ENCODE results near the gene RANBP17.

DNA sequence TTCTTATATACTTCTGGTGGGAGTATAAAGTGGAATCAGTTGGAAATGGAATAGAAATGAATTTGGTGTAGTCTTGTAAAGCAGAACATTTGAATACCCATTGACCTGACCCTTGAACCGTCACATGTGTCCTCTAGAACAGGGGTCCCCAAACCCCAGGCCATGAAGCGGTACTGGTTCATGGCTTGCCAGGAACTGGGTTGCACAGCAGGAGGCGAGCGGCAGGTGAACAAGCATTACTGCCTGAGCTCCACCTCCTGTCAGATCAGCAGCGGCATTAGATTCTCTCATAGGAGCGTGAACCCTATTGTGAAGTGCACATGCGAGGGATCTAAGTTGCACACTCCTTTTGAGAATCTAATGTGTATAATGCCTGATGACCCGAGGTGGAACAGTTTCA is 80.0 kb downstream of the RANBP17 start:
- TF ChIP-seq GABPA (IDR thresholded peaks at IDR 0.05; ENCODE audit: low read depth), result no peak
- TF ChIP-seq, protein P1, sequence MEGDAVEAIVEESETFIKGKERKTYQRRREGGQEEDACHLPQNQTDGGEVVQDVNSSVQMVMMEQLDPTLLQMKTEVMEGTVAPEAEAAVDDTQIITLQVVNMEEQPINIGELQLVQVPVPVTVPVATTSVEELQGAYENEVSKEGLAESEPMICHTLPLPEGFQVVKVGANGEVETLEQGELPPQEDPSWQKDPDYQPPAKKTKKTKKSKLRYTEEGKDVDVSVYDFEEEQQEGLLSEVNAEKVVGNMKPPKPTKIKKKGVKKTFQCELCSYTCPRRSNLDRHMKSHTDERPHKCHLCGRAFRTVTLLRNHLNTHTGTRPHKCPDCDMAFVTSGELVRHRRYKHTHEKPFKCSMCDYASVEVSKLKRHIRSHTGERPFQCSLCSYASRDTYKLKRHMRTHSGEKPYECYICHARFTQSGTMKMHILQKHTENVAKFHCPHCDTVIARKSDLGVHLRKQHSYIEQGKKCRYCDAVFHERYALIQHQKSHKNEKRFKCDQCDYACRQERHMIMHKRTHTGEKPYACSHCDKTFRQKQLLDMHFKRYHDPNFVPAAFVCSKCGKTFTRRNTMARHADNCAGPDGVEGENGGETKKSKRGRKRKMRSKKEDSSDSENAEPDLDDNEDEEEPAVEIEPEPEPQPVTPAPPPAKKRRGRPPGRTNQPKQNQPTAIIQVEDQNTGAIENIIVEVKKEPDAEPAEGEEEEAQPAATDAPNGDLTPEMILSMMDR (IDR thresholded peaks at IDR 0.05), result no peak
- TF ChIP-seq, protein P2, sequence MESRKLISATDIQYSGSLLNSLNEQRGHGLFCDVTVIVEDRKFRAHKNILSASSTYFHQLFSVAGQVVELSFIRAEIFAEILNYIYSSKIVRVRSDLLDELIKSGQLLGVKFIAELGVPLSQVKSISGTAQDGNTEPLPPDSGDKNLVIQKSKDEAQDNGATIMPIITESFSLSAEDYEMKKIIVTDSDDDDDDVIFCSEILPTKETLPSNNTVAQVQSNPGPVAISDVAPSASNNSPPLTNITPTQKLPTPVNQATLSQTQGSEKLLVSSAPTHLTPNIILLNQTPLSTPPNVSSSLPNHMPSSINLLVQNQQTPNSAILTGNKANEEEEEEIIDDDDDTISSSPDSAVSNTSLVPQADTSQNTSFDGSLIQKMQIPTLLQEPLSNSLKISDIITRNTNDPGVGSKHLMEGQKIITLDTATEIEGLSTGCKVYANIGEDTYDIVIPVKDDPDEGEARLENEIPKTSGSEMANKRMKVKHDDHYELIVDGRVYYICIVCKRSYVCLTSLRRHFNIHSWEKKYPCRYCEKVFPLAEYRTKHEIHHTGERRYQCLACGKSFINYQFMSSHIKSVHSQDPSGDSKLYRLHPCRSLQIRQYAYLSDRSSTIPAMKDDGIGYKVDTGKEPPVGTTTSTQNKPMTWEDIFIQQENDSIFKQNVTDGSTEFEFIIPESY (IDR thresholded peaks at IDR 0.05; ENCODE audit: borderline replicate concordance, low read depth), result no peak
- TF ChIP-seq, protein P3, sequence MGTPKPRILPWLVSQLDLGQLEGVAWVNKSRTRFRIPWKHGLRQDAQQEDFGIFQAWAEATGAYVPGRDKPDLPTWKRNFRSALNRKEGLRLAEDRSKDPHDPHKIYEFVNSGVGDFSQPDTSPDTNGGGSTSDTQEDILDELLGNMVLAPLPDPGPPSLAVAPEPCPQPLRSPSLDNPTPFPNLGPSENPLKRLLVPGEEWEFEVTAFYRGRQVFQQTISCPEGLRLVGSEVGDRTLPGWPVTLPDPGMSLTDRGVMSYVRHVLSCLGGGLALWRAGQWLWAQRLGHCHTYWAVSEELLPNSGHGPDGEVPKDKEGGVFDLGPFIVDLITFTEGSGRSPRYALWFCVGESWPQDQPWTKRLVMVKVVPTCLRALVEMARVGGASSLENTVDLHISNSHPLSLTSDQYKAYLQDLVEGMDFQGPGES (IDR thresholded peaks at IDR 0.05; ENCODE audit: low read depth, low read length), result no peak
- no peak for TF ChIP-seq SMC3 (IDR thresholded peaks at IDR 0.05; ENCODE audit: low read depth, low read length)
- TF ChIP-seq RFX5 (IDR thresholded peaks at IDR 0.05; ENCODE audit: low read length), result no peak
- no peak for TF ChIP-seq EP300 (IDR thresholded peaks at IDR 0.05; ENCODE audit: borderline replicate concordance in 1 of 2, low read depth in 1 of 2, low read length in 1 of 2)
- no peak for TF ChIP-seq GATA2 (CRISPR knock-in tag; IDR thresholded peaks at IDR 0.05)
- TF ChIP-seq, protein P4, sequence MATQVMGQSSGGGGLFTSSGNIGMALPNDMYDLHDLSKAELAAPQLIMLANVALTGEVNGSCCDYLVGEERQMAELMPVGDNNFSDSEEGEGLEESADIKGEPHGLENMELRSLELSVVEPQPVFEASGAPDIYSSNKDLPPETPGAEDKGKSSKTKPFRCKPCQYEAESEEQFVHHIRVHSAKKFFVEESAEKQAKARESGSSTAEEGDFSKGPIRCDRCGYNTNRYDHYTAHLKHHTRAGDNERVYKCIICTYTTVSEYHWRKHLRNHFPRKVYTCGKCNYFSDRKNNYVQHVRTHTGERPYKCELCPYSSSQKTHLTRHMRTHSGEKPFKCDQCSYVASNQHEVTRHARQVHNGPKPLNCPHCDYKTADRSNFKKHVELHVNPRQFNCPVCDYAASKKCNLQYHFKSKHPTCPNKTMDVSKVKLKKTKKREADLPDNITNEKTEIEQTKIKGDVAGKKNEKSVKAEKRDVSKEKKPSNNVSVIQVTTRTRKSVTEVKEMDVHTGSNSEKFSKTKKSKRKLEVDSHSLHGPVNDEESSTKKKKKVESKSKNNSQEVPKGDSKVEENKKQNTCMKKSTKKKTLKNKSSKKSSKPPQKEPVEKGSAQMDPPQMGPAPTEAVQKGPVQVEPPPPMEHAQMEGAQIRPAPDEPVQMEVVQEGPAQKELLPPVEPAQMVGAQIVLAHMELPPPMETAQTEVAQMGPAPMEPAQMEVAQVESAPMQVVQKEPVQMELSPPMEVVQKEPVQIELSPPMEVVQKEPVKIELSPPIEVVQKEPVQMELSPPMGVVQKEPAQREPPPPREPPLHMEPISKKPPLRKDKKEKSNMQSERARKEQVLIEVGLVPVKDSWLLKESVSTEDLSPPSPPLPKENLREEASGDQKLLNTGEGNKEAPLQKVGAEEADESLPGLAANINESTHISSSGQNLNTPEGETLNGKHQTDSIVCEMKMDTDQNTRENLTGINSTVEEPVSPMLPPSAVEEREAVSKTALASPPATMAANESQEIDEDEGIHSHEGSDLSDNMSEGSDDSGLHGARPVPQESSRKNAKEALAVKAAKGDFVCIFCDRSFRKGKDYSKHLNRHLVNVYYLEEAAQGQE (IDR thresholded peaks at IDR 0.05; ENCODE audit: low read depth, low read length), result no peak
- TF ChIP-seq, protein P5, sequence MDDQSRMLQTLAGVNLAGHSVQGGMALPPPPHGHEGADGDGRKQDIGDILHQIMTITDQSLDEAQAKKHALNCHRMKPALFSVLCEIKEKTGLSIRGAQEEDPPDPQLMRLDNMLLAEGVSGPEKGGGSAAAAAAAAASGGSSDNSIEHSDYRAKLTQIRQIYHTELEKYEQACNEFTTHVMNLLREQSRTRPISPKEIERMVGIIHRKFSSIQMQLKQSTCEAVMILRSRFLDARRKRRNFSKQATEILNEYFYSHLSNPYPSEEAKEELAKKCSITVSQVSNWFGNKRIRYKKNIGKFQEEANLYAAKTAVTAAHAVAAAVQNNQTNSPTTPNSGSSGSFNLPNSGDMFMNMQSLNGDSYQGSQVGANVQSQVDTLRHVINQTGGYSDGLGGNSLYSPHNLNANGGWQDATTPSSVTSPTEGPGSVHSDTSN (IDR thresholded peaks at IDR 0.05), result no peak
- TF ChIP-seq TEAD4 (IDR thresholded peaks at IDR 0.05; ENCODE audit: borderline replicate concordance, insufficient read depth), result no peak
- TF ChIP-seq RXRA (IDR thresholded peaks at IDR 0.05; ENCODE audit: borderline replicate concordance, low read depth), result no peak
- TF ChIP-seq CHD2 (IDR thresholded peaks at IDR 0.05; ENCODE audit: low read length, partially characterized antibody), result no peak

Data from SK-N-SH (cell line).